OCI-LY3 (cell line): ENCODE measurements around the gene C10orf90.

Source experiments
- H2AFZ ChIP-seq: fragments of 200-600, 300-600 bp; shearing (Covaris generic); 2 replicates; pipeline ENCODE4 v1.6.0; 2014; ENCODE audit warnings: antibody characterized with exemption, low read depth, low read length
- H3K27ac ChIP-seq: fragments of 200-600, 300-600 bp; sonication (generic); 2 replicates; pipeline ENCODE4 v1.5.1; 2014; ENCODE audit warnings: mild to moderate bottlenecking, low read length, moderate library complexity, mixed read lengths
- H3K27me3 ChIP-seq: fragments of 200-600, 300-600 bp; sonication (generic); 2 replicates; pipeline ENCODE4 v1.6.1; 2014; ENCODE audit warnings: low read depth, low read length, mixed read lengths
- H3K36me3 ChIP-seq: fragments of 200-600, 300-600 bp; sonication (generic); replicated peaks from 2 replicates; pipeline ENCODE3; 2014; ENCODE audit warnings: low read depth, low read length, mixed read lengths
- H3K4me1 ChIP-seq: fragments of 300-600, 200-600 bp; sonication (generic); 2 replicates; pipeline ENCODE4 v1.6.1; 2014; ENCODE audit warnings: low read length, mixed read lengths
- H3K4me2 ChIP-seq: fragments of 200-600, 300-600 bp; sonication (generic); 2 replicates; pipeline ENCODE4 v1.6.1; 2014; ENCODE audit warnings: low read length, mixed read lengths
- H3K4me3 ChIP-seq: fragments of 300-600, 200-600 bp; sonication (generic); 2 replicates; pipeline ENCODE4 v1.5.1; 2014; ENCODE audit warnings: antibody characterized with exemption, mild to moderate bottlenecking, low read length, moderate library complexity
- H3K79me2 ChIP-seq: fragments of 300-600, 200-600 bp; shearing (Covaris generic); 2 replicates; pipeline ENCODE4 v1.6.1; 2014; ENCODE audit warnings: mild to moderate bottlenecking, low read length, mixed read lengths
- H3K9ac ChIP-seq: fragments of 300-600, 200-600 bp; shearing (Covaris generic); 2 replicates; pipeline ENCODE4 v1.6.0; 2014; ENCODE audit warnings: mild to moderate bottlenecking, low read length, moderate library complexity
- H3K9me3 ChIP-seq: fragments of 200-600, 300-600 bp; shearing (Covaris generic); 2 replicates; pipeline ENCODE4 v1.6.1; 2014; ENCODE audit warnings: low read length, mixed read lengths; ENCODE audit not compliant: insufficient read depth
- H4K20me1 ChIP-seq: fragments of 200-600, 300-600 bp; sonication (generic); 2 replicates; pipeline ENCODE4 v1.6.1; 2016; ENCODE audit warnings: low read length, mixed read lengths; ENCODE audit not compliant: insufficient read depth
- EZH2phosphoT487 ChIP-seq: fragments of 200-600 bp; shearing (Covaris generic); IDR thresholded peaks from 2 replicates; pipeline ENCODE4 v1.6.1; 2018; ENCODE audit warnings: antibody characterized with exemption, mixed run types, low read depth
- TF ChIP-seq, protein P1 (sequence below): fragments of 200-600, 300-600 bp; sonication (generic); IDR thresholded peaks from 2 replicates; pipeline ENCODE4 v1.5.1; 2014; ENCODE audit warnings: antibody characterized with exemption, low read length, low read depth

Gene C10orf90

GRCh38 chr10:126528315-126528835 is 142.1 kb downstream of the C10orf90 start:
- Histone ChIP-seq H3K27ac (no peak overlapping the region), H3K27me3 (no peaks in the 10 kb centered on the region), H3K9ac (no peak overlapping the region)

DNA sequence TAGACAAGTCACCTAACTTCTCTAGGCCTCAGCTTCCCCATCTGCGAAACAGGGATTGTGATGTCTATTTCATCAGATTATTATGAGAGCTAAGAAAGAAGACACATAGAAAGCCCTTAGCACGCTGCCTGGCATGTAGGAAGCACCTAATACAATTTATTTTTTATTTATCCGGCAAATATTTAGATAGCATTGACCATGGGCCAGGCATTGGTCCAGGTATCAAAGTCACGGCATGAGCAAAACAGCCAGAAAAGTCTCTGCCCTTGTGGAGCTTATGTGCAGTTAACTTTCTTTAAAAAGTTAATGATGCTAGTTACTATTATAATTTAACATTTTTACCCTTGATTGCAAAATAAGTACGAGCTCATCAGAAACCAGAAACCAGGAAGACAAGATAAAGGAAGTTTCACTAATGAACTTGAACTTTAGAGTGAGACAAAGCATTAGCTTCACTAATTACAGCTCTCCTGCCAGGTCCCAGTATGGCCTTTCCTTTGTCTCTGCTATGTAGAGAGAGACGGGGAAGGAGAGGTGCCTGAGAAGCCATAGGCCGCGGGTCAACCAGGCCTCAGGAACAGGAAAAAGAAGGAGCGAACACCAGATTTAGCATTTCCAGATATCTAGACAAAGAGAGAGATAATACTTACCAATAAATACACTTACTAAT is 142.7 kb downstream of the C10orf90 start:
- TF ChIP-seq EZH2phosphoT487, result no peak
- TF ChIP-seq, protein P1, sequence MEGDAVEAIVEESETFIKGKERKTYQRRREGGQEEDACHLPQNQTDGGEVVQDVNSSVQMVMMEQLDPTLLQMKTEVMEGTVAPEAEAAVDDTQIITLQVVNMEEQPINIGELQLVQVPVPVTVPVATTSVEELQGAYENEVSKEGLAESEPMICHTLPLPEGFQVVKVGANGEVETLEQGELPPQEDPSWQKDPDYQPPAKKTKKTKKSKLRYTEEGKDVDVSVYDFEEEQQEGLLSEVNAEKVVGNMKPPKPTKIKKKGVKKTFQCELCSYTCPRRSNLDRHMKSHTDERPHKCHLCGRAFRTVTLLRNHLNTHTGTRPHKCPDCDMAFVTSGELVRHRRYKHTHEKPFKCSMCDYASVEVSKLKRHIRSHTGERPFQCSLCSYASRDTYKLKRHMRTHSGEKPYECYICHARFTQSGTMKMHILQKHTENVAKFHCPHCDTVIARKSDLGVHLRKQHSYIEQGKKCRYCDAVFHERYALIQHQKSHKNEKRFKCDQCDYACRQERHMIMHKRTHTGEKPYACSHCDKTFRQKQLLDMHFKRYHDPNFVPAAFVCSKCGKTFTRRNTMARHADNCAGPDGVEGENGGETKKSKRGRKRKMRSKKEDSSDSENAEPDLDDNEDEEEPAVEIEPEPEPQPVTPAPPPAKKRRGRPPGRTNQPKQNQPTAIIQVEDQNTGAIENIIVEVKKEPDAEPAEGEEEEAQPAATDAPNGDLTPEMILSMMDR, result no peak
- Histone ChIP-seq H3K36me3 (no peaks in the 10 kb centered on the region), H3K27ac (no peak overlapping the region), H3K9ac (no peak overlapping the region), H3K4me1 (no peaks in the 10 kb centered on the region), H4K20me1 (no peaks in the 10 kb centered on the region), H3K4me2 (no peak overlapping the region), H3K79me2 (no peaks in the 10 kb centered on the region), H2AFZ (no peak overlapping the region), H3K9me3 (no peaks in the 10 kb centered on the region), H3K4me3 (no peak overlapping the region), H3K27me3 (no peaks in the 10 kb centered on the region)

More at GRCh38 chr10:126528315-126528835, 142.1 kb downstream of the C10orf90 start:
- TF ChIP-seq, protein P1, result no peak
- Histone ChIP-seq H3K4me2 (no peak overlapping the region), H3K36me3 (no peaks in the 10 kb centered on the region), H3K79me2 (no peaks in the 10 kb centered on the region), H3K4me3 (no peak overlapping the region), H3K9me3 (no peaks in the 10 kb centered on the region), H3K4me1 (no peaks in the 10 kb centered on the region), H4K20me1 (no peaks in the 10 kb centered on the region), H2AFZ (no peak overlapping the region)

- no peak overlapping the region for H3K27ac ChIP-seq
- no peak overlapping the region for H2AFZ ChIP-seq
- no peaks in the 10 kb centered on the region for H3K36me3 ChIP-seq
- no peak for TF ChIP-seq EZH2phosphoT487
- TF ChIP-seq, protein P1, result no peak
- no peaks in the 10 kb centered on the region for H3K79me2 ChIP-seq
- H3K4me1 ChIP-seq, result no peaks in the 10 kb centered on the region
- H3K4me3 ChIP-seq, result no peak overlapping the region
- no peaks in the 10 kb centered on the region for H3K9me3 ChIP-seq
- H3K9ac ChIP-seq, result no peak overlapping the region
- no peak overlapping the region for H3K4me2 ChIP-seq
- H4K20me1 ChIP-seq, result no peaks in the 10 kb centered on the region
- H3K27me3 ChIP-seq, result no peaks in the 10 kb centered on the region
Measured at GRCh38 chr10:126525326-126525725, 145.2 kb downstream of the C10orf90 start.

DNA sequence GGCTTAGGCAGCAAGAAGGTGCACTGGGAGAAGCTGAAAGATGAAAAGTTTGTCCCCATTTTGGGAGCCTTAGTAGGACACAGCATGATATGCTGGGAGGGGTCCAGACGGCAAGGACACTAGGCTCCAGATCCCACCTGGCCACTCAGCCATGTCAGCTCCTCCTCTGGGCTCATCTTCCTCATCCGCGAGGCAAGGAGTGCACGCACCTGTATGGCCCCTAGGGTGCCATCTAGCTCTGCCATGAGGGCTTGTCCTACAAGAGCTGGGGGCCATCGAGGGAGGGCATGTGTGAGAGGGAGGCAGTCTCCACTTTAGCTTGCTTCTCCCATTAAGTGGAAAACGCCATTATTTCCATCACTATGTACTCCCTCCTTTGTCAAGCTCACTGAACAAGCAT is 146.0 kb downstream of the C10orf90 start:
- Histone ChIP-seq H3K9ac (no peak overlapping the region), H3K79me2 (no peaks in the 10 kb centered on the region), H4K20me1 (no peaks in the 10 kb centered on the region), H3K4me1 (no peaks in the 10 kb centered on the region), H3K27ac (no peak overlapping the region), H2AFZ (no peak overlapping the region), H3K27me3 (no peaks in the 10 kb centered on the region), H3K4me2 (no peak overlapping the region), H3K36me3 (no peaks in the 10 kb centered on the region), H3K9me3 (no peaks in the 10 kb centered on the region), H3K4me3 (no peak overlapping the region)
- TF ChIP-seq EZH2phosphoT487, result no peak
- TF ChIP-seq, protein P1, result no peak
